ENCODE data around the gene URI1. TPM values are rescaled to one million over a fixed set of nuclear protein-coding genes. Genes with fewer than 3 reads are reported as not detected.
A peak's percentile ranks its signal among the peaks of the same experiment; 100 is the strongest.

URI1 gene
- total RNA-seq, 1 donor = 86.1 TPM

GRCh38 chr19:30001301-30001700 is 59.3 kb downstream of the URI1 start:
- Histone ChIP-seq H3K4me1 (ENCODE audit: insufficient read depth, low read length) (no peaks in the 10 kb centered on the region), H4K20me1 (ENCODE audit: insufficient read depth, low read length) (no peaks in the 10 kb centered on the region), H2AFZ (ENCODE audit: low read length) (no peak overlapping the region), H3K4me3 (ENCODE audit: insufficient read depth, low read length) (no peak overlapping the region), H3K79me2 (ENCODE audit: insufficient read depth, low read length) (peaks cover 62% of the 10 kb centered on the region), H3K36me3 (ENCODE audit: insufficient read depth, low read length) (peaks cover 4% of the 10 kb centered on the region), H3K27ac (ENCODE audit: low read depth, low read length) (no peak overlapping the region), H3K27me3 (ENCODE audit: insufficient read depth, low read length) (no peaks in the 10 kb centered on the region), H3K4me2 (ENCODE audit: insufficient read depth, low read length) (no peak overlapping the region), H3K9me3 (ENCODE audit: low read depth, low read length) (no peaks in the 10 kb centered on the region)
- TF ChIP-seq CTCF (IDR thresholded peaks at IDR 0.05; ENCODE audit: extremely low read depth, low read depth, low read length) = no peak
- DNase-seq (ENCODE audit: insufficient read length, low spot score, missing footprints) = no peak

GRCh38 chr19:30001791-30002190 is 59.8 kb downstream of the URI1 start:
- H3K79me2 ChIP-seq (ENCODE audit: insufficient read depth, low read length) = peaks cover 58% of the 10 kb centered on the region

GRCh38 chr19:30003866-30004265 is 61.8 kb downstream of the URI1 start:
- Histone ChIP-seq H3K4me1 (ENCODE audit: insufficient read depth, low read length) (no peaks in the 10 kb centered on the region), H3K27ac (ENCODE audit: low read depth, low read length) (no peak overlapping the region), H2AFZ (ENCODE audit: low read length) (no peak overlapping the region), H3K4me2 (ENCODE audit: insufficient read depth, low read length) (no peak overlapping the region), H4K20me1 (ENCODE audit: insufficient read depth, low read length) (peaks cover 3% of the 10 kb centered on the region), H3K36me3 (ENCODE audit: insufficient read depth, low read length) (peaks cover 11% of the 10 kb centered on the region), H3K4me3 (ENCODE audit: insufficient read depth, low read length) (no peak overlapping the region), H3K79me2 (ENCODE audit: insufficient read depth, low read length) (peaks cover 39% of the 10 kb centered on the region), H3K27me3 (ENCODE audit: insufficient read depth, low read length) (no peaks in the 10 kb centered on the region), H3K9me3 (ENCODE audit: low read depth, low read length) (no peaks in the 10 kb centered on the region)
- DNase-seq (ENCODE audit: insufficient read length, low spot score, missing footprints) = no peak
- TF ChIP-seq CTCF (IDR thresholded peaks at IDR 0.05; ENCODE audit: extremely low read depth, low read depth, low read length) = no peak

More at GRCh38 chr19:30001791-30002190, 59.8 kb downstream of the URI1 start:
- no peak overlapping the region for H3K27ac ChIP-seq (ENCODE audit: low read depth, low read length)
- H3K27me3 ChIP-seq (ENCODE audit: insufficient read depth, low read length) = no peaks in the 10 kb centered on the region
- peak; percentile 20 for TF ChIP-seq CTCF (IDR thresholded peaks at IDR 0.05; ENCODE audit: extremely low read depth, low read depth, low read length)
- no peak overlapping the region for H2AFZ ChIP-seq (ENCODE audit: low read length)
- DNase-seq (ENCODE audit: insufficient read length, low spot score, missing footprints) = no peak
- H3K4me3 ChIP-seq (ENCODE audit: insufficient read depth, low read length) = no peak overlapping the region
- no peaks in the 10 kb centered on the region for H3K4me1 ChIP-seq (ENCODE audit: insufficient read depth, low read length)
- H3K4me2 ChIP-seq (ENCODE audit: insufficient read depth, low read length) = no peak overlapping the region
- no peaks in the 10 kb centered on the region for H4K20me1 ChIP-seq (ENCODE audit: insufficient read depth, low read length)
- peaks cover 6% of the 10 kb centered on the region for H3K36me3 ChIP-seq (ENCODE audit: insufficient read depth, low read length)
- no peaks in the 10 kb centered on the region for H3K9me3 ChIP-seq (ENCODE audit: low read depth, low read length)

GRCh38 chr19:30004403-30004802 is 62.4 kb downstream of the URI1 start:
- peaks cover 17% of the 10 kb centered on the region for H3K36me3 ChIP-seq (ENCODE audit: insufficient read depth, low read length)
- H3K4me3 ChIP-seq (ENCODE audit: insufficient read depth, low read length) = no peak overlapping the region
- no peak overlapping the region for H3K27ac ChIP-seq (ENCODE audit: low read depth, low read length)
- H3K79me2 ChIP-seq (ENCODE audit: insufficient read depth, low read length) = peaks cover 37% of the 10 kb centered on the region
- H2AFZ ChIP-seq (ENCODE audit: low read length) = no peak overlapping the region
- no peak overlapping the region for H3K4me2 ChIP-seq (ENCODE audit: insufficient read depth, low read length)
- TF ChIP-seq CTCF (IDR thresholded peaks at IDR 0.05; ENCODE audit: extremely low read depth, low read depth, low read length) = no peak
- peaks cover 3% of the 10 kb centered on the region for H4K20me1 ChIP-seq (ENCODE audit: insufficient read depth, low read length)
- no peak for DNase-seq (ENCODE audit: insufficient read length, low spot score, missing footprints)
- no peaks in the 10 kb centered on the region for H3K27me3 ChIP-seq (ENCODE audit: insufficient read depth, low read length)
- H3K9me3 ChIP-seq (ENCODE audit: low read depth, low read length) = no peaks in the 10 kb centered on the region
- H3K4me1 ChIP-seq (ENCODE audit: insufficient read depth, low read length) = no peaks in the 10 kb centered on the region
